ENCODE results near the gene ORAI3.

ORAI3 gene

DNA sequence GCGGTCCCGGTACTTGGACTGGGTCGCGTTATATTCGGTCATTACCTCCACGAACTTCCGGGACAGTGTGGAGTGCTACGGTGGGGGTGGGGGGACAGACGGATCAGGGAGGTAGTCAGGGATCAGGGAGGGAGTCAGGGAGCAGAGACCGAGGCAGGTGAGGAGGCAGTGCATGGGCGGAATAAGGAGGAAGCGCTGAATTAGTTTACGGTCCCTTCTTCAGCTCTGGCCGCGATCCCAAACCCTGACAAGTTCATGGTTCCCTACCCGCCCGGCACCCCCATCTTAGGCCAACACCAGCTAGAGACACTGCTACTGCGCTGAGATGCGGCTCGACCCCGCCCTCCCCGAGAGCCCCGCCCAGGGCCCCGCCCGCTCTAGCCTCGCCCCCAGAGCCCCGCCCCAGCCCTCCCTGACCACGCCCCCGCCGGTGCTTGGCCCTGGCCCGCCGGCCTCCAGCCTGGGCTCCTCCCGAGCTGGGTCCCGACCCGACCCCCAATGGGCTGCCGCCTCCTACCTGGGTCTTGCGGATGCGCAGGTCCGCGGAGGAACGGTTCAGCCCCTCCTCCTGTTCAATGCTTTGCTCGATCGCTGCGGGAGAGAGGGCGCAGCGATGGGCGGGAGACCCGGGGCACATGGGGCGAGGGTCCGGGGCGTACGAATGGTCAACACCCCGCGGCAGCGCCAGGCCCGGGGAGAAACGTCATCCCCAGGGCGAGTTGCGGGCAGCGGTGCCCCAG is 48.3 kb downstream of the ORAI3 start (continued):
- no peak for TF ChIP-seq ZNF785 (tag by site-specific recombination; IDR thresholded peaks at IDR 0.05)
- TF ChIP-seq YY2 (tag by site-specific recombination; IDR thresholded peaks at IDR 0.05): 0 out of 2 replicates have a peak, but pooled peaks have one; percentile 49
- no peak for TF ChIP-seq ZNF530 (tag by site-specific recombination; IDR thresholded peaks at IDR 0.05; ENCODE audit: low read depth)
- TF ChIP-seq ZNF37A (tag by site-specific recombination; IDR thresholded peaks at IDR 0.05): no peak
- no peak for TF ChIP-seq ZXDB (tag by site-specific recombination; IDR thresholded peaks at IDR 0.05)
- TF ChIP-seq ZNF133 (tag by site-specific recombination; IDR thresholded peaks at IDR 0.05): no peak
- TF ChIP-seq, protein P1, sequence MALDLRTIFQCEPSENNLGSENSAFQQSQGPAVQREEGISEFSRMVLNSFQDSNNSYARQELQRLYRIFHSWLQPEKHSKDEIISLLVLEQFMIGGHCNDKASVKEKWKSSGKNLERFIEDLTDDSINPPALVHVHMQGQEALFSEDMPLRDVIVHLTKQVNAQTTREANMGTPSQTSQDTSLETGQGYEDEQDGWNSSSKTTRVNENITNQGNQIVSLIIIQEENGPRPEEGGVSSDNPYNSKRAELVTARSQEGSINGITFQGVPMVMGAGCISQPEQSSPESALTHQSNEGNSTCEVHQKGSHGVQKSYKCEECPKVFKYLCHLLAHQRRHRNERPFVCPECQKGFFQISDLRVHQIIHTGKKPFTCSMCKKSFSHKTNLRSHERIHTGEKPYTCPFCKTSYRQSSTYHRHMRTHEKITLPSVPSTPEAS (tag by site-specific recombination; IDR thresholded peaks at IDR 0.05): no peak
- TF ChIP-seq ZNF548 (tag by site-specific recombination; IDR thresholded peaks at IDR 0.05): no peak
- no peak for TF ChIP-seq ZNF521 (tag by site-specific recombination; IDR thresholded peaks at IDR 0.05)
- TF ChIP-seq ZNF175 (tag by site-specific recombination; IDR thresholded peaks at IDR 0.05): no peak
- no peak for TF ChIP-seq ZNF48 (tag by site-specific recombination; IDR thresholded peaks at IDR 0.05)
- no peak for TF ChIP-seq ZNF837 (tag by site-specific recombination; IDR thresholded peaks at IDR 0.05)
- no peak for TF ChIP-seq MEIS1 (CRISPR knock-in tag; IDR thresholded peaks at IDR 0.05; ENCODE audit: borderline replicate concordance)
- TF ChIP-seq ZNF555 (tag by site-specific recombination; conservative IDR thresholded peaks at IDR 0.05): no peak
- TF ChIP-seq ZNF214 (tag by site-specific recombination; IDR thresholded peaks at IDR 0.05; ENCODE audit: borderline replicate concordance): no peak
- TF ChIP-seq EGR2 (tag by site-specific recombination; IDR thresholded peaks at IDR 0.05; ENCODE audit: low read depth): no peak
- no peak for TF ChIP-seq ZNF768 (tag by site-specific recombination; IDR thresholded peaks at IDR 0.05)
- TF ChIP-seq, protein P2, sequence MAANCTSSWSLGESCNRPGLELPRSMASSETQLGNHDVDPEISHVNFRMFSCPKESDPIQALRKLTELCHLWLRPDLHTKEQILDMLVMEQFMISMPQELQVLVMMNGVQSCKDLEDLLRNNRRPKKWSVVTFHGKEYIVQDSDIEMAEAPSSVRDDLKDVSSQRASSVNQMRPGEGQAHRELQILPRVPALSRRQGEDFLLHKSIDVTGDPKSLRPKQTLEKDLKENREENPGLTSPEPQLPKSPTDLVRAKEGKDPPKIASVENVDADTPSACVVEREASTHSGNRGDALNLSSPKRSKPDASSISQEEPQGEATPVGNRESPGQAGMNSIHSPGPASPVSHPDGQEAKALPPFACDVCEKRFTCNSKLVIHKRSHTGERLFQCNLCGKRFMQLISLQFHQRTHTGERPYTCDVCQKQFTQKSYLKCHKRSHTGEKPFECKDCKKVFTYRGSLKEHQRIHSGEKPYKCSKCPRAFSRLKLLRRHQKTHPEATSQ (tag by site-specific recombination; IDR thresholded peaks at IDR 0.05): no peak
- TF ChIP-seq ZNF221 (tag by site-specific recombination; IDR thresholded peaks at IDR 0.05; ENCODE audit: borderline replicate concordance): no peak
- TF ChIP-seq GLI4 (tag by site-specific recombination; IDR thresholded peaks at IDR 0.05): no peak
- no peak for TF ChIP-seq ZNF658 (tag by site-specific recombination; IDR thresholded peaks at IDR 0.05)
- TF ChIP-seq ZNF514 (tag by site-specific recombination; IDR thresholded peaks at IDR 0.05): no peak
- TF ChIP-seq ZNF202 (tag by site-specific recombination; IDR thresholded peaks at IDR 0.05; ENCODE audit: borderline replicate concordance): no peak
- no peak for TF ChIP-seq ZNF366 (tag by site-specific recombination; conservative IDR thresholded peaks at IDR 0.05)
- no peak for TF ChIP-seq ZNF701 (tag by site-specific recombination; IDR thresholded peaks at IDR 0.05)
- TF ChIP-seq ZNF791 (tag by site-specific recombination; IDR thresholded peaks at IDR 0.05): no peak
- TF ChIP-seq, protein P3, sequence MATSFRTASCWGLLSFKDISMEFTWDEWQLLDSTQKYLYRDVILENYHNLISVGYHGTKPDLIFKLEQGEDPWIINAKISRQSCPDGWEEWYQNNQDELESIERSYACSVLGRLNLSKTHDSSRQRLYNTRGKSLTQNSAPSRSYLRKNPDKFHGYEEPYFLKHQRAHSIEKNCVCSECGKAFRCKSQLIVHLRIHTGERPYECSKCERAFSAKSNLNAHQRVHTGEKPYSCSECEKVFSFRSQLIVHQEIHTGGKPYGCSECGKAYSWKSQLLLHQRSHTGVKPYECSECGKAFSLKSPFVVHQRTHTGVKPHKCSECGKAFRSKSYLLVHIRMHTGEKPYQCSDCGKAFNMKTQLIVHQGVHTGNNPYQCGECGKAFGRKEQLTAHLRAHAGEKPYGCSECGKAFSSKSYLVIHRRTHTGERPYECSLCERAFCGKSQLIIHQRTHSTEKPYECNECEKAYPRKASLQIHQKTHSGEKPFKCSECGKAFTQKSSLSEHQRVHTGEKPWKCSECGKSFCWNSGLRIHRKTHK (tag by site-specific recombination; IDR thresholded peaks at IDR 0.05): no peak
- TF ChIP-seq ZFP37 (tag by site-specific recombination; IDR thresholded peaks at IDR 0.05): no peak
- no peak for TF ChIP-seq IKZF3 (tag by site-specific recombination; IDR thresholded peaks at IDR 0.05)
- TF ChIP-seq ZNF2 (tag by site-specific recombination; IDR thresholded peaks at IDR 0.05): no peak
- TF ChIP-seq, protein P4, sequence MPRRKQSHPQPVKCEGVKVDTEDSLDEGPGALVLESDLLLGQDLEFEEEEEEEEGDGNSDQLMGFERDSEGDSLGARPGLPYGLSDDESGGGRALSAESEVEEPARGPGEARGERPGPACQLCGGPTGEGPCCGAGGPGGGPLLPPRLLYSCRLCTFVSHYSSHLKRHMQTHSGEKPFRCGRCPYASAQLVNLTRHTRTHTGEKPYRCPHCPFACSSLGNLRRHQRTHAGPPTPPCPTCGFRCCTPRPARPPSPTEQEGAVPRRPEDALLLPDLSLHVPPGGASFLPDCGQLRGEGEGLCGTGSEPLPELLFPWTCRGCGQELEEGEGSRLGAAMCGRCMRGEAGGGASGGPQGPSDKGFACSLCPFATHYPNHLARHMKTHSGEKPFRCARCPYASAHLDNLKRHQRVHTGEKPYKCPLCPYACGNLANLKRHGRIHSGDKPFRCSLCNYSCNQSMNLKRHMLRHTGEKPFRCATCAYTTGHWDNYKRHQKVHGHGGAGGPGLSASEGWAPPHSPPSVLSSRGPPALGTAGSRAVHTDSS (tag by site-specific recombination; IDR thresholded peaks at IDR 0.05): no peak
- no peak for TF ChIP-seq OSR2 (tag by site-specific recombination; IDR thresholded peaks at IDR 0.05)
- no peak for TF ChIP-seq ZNF549 (tag by site-specific recombination; IDR thresholded peaks at IDR 0.05)
- no peak for TF ChIP-seq ZBTB7A (tag by site-specific recombination; IDR thresholded peaks at IDR 0.05; ENCODE audit: low read depth)
- TF ChIP-seq ZBTB21 (tag by site-specific recombination; IDR thresholded peaks at IDR 0.05): 0 out of 2 replicates have a peak, but pooled peaks have one; percentile 36
- TF ChIP-seq ZNF664 (tag by site-specific recombination; IDR thresholded peaks at IDR 0.05): no peak
- peak; percentile 99 for TF ChIP-seq ZNF600 (tag by site-specific recombination; IDR thresholded peaks at IDR 0.05)
- TF ChIP-seq ZNF341 (tag by site-specific recombination; IDR thresholded peaks at IDR 0.05; ENCODE audit: low read depth): no peak; the same call in 1 of the 2 replicates
